NB4 (cell line): ENCODE data around the gene ZNF275.

Experiments used
- DNase-seq: peaks from one replicate; pipeline ENCODE4 v3.0.0; 2010; ENCODE audit warnings: low read depth
- H3K4me3 ChIP-seq: one replicate; pipeline ENCODE4 v1.5.1; 2011; ENCODE audit warnings: mild to moderate bottlenecking, low read depth, low read length, moderate library complexity
- MYC ChIP-seq: IDR thresholded peaks from 2 replicates; pipeline ENCODE4 v1.6.1; 2011; ENCODE audit warnings: low read depth, low read length
- POLR2A ChIP-seq: IDR thresholded peaks from 2 replicates; pipeline ENCODE4 v1.6.1; 2011; ENCODE audit warnings: mild to moderate bottlenecking; ENCODE audit not compliant: insufficient read length; ENCODE audit errors: extremely low read depth
- TF ChIP-seq, protein P1 (sequence below): IDR thresholded peaks from 2 replicates; pipeline ENCODE4 v1.6.1; 2011; ENCODE audit warnings: low read depth, low read length
- TF ChIP-seq, protein P2 (sequence below): IDR thresholded peaks from one replicate; pipeline ENCODE4 v1.5.1; 2012; ENCODE audit warnings: low read depth, low read length

Gene ZNF275

DNA sequence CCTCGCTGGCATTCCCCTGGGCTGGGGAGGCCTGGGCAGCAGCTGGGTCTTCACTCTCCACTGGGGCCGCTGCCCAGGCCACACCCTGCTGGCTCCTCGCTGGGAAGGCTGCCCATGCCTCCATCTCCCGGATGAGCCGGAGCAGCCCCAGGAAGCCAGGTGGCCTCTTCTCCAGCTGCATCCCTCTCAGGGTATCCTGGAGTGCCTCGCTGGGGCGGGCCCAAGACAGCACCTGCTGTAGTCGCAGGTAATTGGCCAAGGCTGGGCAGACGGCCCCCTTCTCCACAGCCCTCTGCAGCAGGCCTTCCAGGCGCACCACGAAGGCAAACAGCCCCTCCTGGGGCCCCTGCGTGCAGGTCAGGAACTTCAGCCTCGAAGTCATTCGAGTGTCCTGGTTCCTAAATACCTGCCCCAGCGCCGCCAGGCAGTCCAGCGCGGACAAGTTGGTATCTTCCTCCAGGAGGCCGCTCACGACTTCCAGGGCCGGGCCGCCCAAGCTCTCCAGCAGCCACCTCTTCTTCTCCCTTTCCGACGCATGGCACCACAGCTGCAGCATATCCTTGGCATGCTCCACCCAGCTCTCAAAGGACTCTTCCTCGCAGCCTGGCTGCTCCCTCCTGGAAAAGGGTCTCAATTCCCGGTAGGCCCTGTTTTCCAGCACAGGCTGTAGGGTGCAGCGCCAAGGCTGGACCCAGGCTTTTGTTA is 63.5 kb downstream of the ZNF275 start:
- DNase-seq, result no peak
- TF ChIP-seq, protein P1, sequence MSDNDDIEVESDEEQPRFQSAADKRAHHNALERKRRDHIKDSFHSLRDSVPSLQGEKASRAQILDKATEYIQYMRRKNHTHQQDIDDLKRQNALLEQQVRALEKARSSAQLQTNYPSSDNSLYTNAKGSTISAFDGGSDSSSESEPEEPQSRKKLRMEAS, result no peak
- no peak for TF ChIP-seq POLR2A
- TF ChIP-seq, protein P2, sequence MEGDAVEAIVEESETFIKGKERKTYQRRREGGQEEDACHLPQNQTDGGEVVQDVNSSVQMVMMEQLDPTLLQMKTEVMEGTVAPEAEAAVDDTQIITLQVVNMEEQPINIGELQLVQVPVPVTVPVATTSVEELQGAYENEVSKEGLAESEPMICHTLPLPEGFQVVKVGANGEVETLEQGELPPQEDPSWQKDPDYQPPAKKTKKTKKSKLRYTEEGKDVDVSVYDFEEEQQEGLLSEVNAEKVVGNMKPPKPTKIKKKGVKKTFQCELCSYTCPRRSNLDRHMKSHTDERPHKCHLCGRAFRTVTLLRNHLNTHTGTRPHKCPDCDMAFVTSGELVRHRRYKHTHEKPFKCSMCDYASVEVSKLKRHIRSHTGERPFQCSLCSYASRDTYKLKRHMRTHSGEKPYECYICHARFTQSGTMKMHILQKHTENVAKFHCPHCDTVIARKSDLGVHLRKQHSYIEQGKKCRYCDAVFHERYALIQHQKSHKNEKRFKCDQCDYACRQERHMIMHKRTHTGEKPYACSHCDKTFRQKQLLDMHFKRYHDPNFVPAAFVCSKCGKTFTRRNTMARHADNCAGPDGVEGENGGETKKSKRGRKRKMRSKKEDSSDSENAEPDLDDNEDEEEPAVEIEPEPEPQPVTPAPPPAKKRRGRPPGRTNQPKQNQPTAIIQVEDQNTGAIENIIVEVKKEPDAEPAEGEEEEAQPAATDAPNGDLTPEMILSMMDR, result no peak
- no peak overlapping the region for H3K4me3 ChIP-seq

DNA sequence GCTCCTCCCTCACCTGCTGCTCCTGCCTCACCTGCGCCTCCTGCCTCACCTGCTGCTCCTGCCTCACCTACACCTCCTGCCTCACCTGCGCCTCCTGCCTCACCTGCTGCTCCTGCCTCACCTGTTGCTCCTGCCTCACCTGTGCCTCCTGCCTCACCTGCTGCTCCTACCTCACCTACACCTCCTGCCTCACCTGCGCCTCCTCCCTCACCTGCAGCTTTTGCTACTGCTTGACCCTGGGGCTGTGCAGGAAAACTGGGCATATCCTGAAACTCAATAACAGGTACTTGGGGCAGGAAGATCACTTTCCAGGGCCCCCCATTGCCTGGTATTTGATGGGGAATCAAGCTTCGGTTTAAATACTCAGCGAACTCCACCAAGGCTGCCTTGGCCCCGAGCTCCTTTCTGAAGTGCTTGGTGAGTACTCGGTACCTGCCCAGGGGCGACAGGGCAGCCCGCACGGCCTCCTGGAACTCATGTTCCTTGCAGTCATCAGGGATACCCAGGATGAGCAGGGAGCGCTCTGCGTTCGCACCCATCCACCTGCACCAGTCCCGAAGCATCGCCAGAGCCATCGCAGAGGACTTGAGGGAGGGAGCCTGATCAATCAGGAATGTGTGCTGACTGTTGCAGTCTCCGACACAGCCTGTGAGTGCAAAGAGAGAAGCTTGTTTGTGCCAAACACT is 64.5 kb downstream of the ZNF275 start:
- TF ChIP-seq, protein P1, result no peak
- TF ChIP-seq, protein P2, result no peak
- TF ChIP-seq MYC, result no peak
- no peak for TF ChIP-seq POLR2A
- no peak overlapping the region for H3K4me3 ChIP-seq
- no peak for DNase-seq

- peak; percentile 68 for DNase-seq
- TF ChIP-seq MYC, result no peak
- TF ChIP-seq, protein P1, result peak; percentile 33; the same call in 1 of the 2 replicates
- TF ChIP-seq, protein P2, result peak; percentile 97
- no peak overlapping the region for H3K4me3 ChIP-seq
Observed at GRCh38 chrX:153400146-153401132, 66.5 kb downstream of the ZNF275 start.

DNA sequence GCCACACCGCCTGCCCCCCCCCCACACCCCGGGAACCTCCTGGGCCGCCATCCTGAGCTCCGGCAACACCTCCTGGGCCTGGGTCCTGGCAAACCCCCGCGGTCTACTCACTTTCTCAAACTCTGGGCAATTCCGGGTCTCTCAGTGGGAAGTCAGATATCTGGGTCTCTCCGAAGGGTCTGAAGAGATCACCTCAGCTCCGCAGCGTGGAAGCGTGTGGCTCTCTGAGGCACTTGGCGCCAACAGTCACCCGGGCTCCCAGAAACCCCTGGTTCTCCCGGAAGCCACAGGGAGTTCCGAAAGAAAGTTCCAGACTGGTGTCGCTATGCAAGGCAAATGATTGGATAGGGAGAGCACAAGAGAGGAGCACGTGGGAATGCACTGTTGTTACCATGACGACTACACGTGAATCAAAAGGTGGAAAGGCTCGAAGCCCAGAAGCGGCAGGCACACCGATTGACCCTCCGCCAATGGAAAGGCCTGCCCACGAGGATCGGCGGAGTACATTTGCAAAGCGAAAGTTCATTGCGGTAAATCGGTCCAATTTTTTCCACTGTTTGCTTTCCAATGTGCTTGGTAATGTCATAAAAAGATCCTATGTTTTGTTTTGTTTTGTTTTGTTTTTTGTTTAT is 67.3 kb downstream of the ZNF275 start, which contains the start of gene PNMA6E:
Gene PNMA6E (minus strand): TSS at position 218 of the 632 bp plus-strand sequence. CDS start 2,501 bp downstream, outside the sequence.
- no peak within 1 kb of the TSS for H3K4me3 ChIP-seq
- DNase-seq, result no peak
- TF ChIP-seq, protein P2, result no peak
- TF ChIP-seq MYC (no peak), POLR2A (no peak)
- TF ChIP-seq, protein P1, result no peak
